ENCODE results near the gene PLPPR5. TPM values are rescaled to one million over a fixed set of nuclear protein-coding genes. Genes with fewer than 3 reads are reported as not detected.

PLPPR5 gene
- polyA plus RNA-seq, 1 experiment = not detected

DNA sequence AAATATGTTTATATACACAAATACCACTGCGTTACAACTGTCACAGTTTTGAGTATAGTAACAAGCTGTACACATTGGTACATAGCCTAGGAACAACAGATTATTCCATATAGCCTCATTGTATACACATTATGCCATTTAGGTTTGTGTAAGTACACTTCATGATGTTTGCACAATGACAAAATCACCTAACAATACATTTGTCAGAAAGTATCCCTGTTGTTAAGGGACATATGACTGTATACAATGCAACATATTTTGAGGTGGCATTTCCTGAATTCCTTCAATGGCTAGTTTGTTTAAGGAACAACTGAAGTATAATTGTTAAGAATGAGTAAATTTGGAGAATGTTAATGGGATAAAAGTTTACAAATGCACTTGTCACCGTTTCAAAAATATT lies 19.0 kb downstream of the PLPPR5 start:
- no peak for DNase-seq (ENCODE audit: low read depth)
- ChIA-PET CTCF (interaction anchor here (1.0 kb wide), 1 partner anchor 13 kb away, joined by 3 read pairs; no protein-coding TSS in a partner anchor), POLR2A (no interaction called here)
- no peaks in the 10 kb centered on the region for H3K27me3 ChIP-seq (ENCODE audit: control insufficient read depth, insufficient read depth, low read length)
- TF ChIP-seq, protein P1, sequence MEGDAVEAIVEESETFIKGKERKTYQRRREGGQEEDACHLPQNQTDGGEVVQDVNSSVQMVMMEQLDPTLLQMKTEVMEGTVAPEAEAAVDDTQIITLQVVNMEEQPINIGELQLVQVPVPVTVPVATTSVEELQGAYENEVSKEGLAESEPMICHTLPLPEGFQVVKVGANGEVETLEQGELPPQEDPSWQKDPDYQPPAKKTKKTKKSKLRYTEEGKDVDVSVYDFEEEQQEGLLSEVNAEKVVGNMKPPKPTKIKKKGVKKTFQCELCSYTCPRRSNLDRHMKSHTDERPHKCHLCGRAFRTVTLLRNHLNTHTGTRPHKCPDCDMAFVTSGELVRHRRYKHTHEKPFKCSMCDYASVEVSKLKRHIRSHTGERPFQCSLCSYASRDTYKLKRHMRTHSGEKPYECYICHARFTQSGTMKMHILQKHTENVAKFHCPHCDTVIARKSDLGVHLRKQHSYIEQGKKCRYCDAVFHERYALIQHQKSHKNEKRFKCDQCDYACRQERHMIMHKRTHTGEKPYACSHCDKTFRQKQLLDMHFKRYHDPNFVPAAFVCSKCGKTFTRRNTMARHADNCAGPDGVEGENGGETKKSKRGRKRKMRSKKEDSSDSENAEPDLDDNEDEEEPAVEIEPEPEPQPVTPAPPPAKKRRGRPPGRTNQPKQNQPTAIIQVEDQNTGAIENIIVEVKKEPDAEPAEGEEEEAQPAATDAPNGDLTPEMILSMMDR (IDR thresholded peaks at IDR 0.05; ENCODE audit: insufficient read depth, low read depth, low read length) = no peak
- H3K4me3 ChIP-seq (ENCODE audit: low read depth, low read length) = no peak overlapping the region
- H3K36me3 ChIP-seq (ENCODE audit: control insufficient read depth, insufficient read depth, low read length) = no peaks in the 10 kb centered on the region

DNA sequence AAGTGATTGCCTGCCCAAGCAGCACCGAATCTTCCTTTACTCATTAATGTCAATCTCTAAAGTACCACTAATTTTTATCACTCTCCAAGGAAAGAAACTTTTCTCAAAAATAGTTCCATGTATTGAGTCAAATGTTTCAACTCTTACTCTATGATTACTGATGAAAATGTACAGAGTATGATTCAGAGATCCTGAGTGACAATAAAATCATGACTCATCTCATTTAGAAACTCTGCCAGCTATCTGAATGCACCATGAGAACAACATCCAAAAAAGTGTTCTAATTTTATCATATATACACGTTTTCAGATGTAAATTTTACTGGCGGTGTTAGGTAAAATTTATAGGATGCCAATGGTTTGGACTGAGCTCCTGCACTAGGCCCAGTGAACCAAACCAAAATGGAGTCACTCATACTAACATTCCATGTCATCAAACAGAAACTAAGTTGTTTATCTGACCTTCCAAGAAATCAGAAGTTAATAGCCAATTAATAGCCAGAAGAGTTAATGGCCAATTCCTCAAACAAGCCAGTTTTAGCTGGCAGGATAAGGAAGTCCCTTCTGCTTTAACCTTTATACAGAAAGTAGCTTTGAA lies 22.6 kb downstream of the PLPPR5 start:
- Histone ChIP-seq H3K36me3 (ENCODE audit: control insufficient read depth, insufficient read depth, low read length) (no peaks in the 10 kb centered on the region), H3K4me3 (ENCODE audit: low read depth, low read length) (no peak overlapping the region), H3K27me3 (ENCODE audit: control insufficient read depth, insufficient read depth, low read length) (no peaks in the 10 kb centered on the region)
- CTCF ChIA-PET = no interaction called here
- peak; percentile 4 for DNase-seq (ENCODE audit: low read depth)
- POLR2A ChIA-PET = no interaction called here
- TF ChIP-seq, protein P1 (IDR thresholded peaks at IDR 0.05; ENCODE audit: insufficient read depth, low read depth, low read length) = no peak

DNA sequence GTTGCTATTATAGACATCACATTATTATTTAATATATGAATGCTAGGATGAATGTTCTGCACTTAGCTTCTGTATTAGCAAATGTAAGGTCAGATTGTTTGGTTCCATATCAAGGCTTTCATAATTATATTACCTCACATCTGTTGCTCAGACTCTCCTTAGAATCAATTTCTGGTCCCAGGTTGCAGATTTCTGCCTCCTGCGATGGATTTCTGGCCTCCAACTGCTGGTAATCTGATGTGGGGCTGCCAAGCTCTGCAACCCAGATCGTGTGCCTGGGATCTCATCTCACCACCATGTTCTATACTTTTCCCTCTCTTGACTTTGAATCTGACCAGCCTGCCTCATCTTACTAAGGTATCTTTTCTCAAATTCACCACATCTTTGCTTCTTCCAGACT lies 25.2 kb downstream of the PLPPR5 start:
- CTCF ChIA-PET = interaction anchor here (1.2 kb wide), 1 partner anchor 11 kb away, joined by 4 read pairs; no protein-coding TSS in a partner anchor
- TF ChIP-seq, protein P1 (IDR thresholded peaks at IDR 0.05; ENCODE audit: insufficient read depth, low read depth, low read length) = no peak
- Histone ChIP-seq H3K4me3 (ENCODE audit: low read depth, low read length) (no peak overlapping the region), H3K27me3 (ENCODE audit: control insufficient read depth, insufficient read depth, low read length) (no peaks in the 10 kb centered on the region), H3K36me3 (ENCODE audit: control insufficient read depth, insufficient read depth, low read length) (no peaks in the 10 kb centered on the region)
- POLR2A ChIA-PET = no interaction called here
- no peak for DNase-seq (ENCODE audit: low read depth)

DNA sequence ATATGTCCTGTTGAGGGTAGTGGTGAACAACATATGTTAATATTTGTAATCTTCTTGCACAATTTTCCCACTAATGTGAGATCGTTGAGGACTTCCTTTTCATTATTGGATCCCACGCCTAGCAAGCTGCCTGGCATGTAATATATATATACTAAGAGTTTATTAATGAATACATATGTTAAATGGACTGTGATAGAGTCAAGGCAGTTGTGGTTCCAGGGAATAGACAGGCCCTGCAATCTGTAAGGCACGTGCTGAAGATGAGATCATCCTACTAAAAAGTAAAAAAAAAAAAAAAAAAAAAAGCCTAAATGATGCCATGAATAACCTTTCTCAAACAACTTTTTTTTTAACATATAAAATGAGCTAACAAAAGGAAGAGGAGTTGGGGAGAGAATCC lies 28.9 kb downstream of the PLPPR5 start:
- Histone ChIP-seq H3K36me3 (ENCODE audit: control insufficient read depth, insufficient read depth, low read length) (no peaks in the 10 kb centered on the region), H3K4me3 (ENCODE audit: low read depth, low read length) (no peak overlapping the region), H3K27me3 (ENCODE audit: control insufficient read depth, insufficient read depth, low read length) (no peaks in the 10 kb centered on the region)
- DNase-seq (ENCODE audit: low read depth) = no peak
- ChIA-PET CTCF (no interaction called here), POLR2A (no interaction called here)
- TF ChIP-seq, protein P1 (IDR thresholded peaks at IDR 0.05; ENCODE audit: insufficient read depth, low read depth, low read length) = no peak

DNA sequence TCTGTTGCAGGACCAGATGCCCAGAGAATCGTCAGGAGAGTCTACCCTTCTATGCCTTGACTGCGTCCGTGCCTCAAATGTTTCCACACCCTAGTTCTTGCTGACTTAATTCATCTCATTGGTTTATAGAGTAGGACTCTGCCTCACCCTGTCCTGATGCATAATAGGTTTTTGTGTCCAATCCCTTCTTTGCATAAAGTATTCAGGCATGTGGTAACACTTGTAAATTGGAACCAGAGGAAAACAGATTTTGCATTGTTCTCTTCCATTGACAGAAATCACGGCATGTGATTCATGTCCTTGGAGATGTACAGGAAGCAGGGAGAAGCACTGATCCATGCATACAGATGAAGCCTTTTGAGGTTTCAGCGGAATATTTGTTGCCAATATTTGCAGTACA lies 29.5 kb downstream of the PLPPR5 start:
- TF ChIP-seq, protein P1 (IDR thresholded peaks at IDR 0.05; ENCODE audit: insufficient read depth, low read depth, low read length) = no peak
- Histone ChIP-seq H3K4me3 (ENCODE audit: low read depth, low read length) (no peak overlapping the region), H3K36me3 (ENCODE audit: control insufficient read depth, insufficient read depth, low read length) (no peaks in the 10 kb centered on the region), H3K27me3 (ENCODE audit: control insufficient read depth, insufficient read depth, low read length) (no peaks in the 10 kb centered on the region)
- no peak for DNase-seq (ENCODE audit: low read depth)
- ChIA-PET CTCF (no interaction called here), POLR2A (no interaction called here)

All from BJ (cell line).